BJ (cell line): ENCODE data around the gene HEG1. TPM values are rescaled to one million over a fixed set of nuclear protein-coding genes. Genes with fewer than 3 reads are reported as not detected.

ENCODE experiments used
- CTCF ChIA-PET: fragments of 350-600 bp; formaldehyde crosslinking; extraction: SDS; loops from one replicate; lab custom pipeline; 2021; ENCODE audit warnings: antibody characterized with exemption, inconsistent platforms; lab: Yijun Ruan, JAX
- POLR2A ChIA-PET: fragments of 300-600 bp; sonication (Branson Sonifier 250); formaldehyde crosslinking; extraction: SDS; loops from one replicate; lab custom pipeline; 2021; ENCODE audit warnings: antibody characterized with exemption; lab: Charles Lee
- DNase-seq: peaks from one replicate; pipeline ENCODE4 v3.0.0-alpha.2; 2011; ENCODE audit warnings: low read depth
- H3K27me3 ChIP-seq: 2 replicates; pipeline ENCODE4 v1.6.0; 2011; ENCODE audit warnings: low read length; ENCODE audit not compliant: control insufficient read depth, insufficient read depth
- H3K36me3 ChIP-seq: 2 replicates; pipeline ENCODE4 v1.5.1; 2011; ENCODE audit warnings: low read length; ENCODE audit not compliant: control insufficient read depth, insufficient read depth
- H3K4me3 ChIP-seq: 2 replicates; pipeline ENCODE4 v1.5.1; 2011; ENCODE audit warnings: low read depth, mild to moderate bottlenecking, control low read depth, low read length
- CTCF ChIP-seq: IDR thresholded peaks from 2 replicates; pipeline ENCODE4 v1.5.1; 2011; ENCODE audit warnings: low read depth, mild to moderate bottlenecking, control low read depth, inconsistent platforms, low read length, moderate library complexity; ENCODE audit not compliant: insufficient read depth
- polyA plus RNA-seq: library from polyadenylated mRNA; depleted of rRNA; stranded (reverse); fragments of >200 nt; gene quantifications from 2 replicates; pipeline ENCODE4 v1.2.3, GENCODE V29; 2011

The HEG1 gene
- polyA plus RNA-seq, 1 experiment = 94.7 TPM

GRCh38 chr3:124969963-124970722 lies 85.7 kb downstream of the HEG1 start:
- no peak for DNase-seq
- no peak overlapping the region for H3K4me3 ChIP-seq
- POLR2A ChIA-PET = no interaction called here
- CTCF ChIA-PET = no interaction called here
- peaks cover 33% of the 10 kb centered on the region for H3K36me3 ChIP-seq
- TF ChIP-seq CTCF = no peak
- H3K27me3 ChIP-seq = no peaks in the 10 kb centered on the region

- Histone ChIP-seq H3K36me3 (peaks cover 30% of the 10 kb centered on the region), H3K4me3 (no peak overlapping the region), H3K27me3 (no peaks in the 10 kb centered on the region)
- CTCF ChIA-PET = no interaction called here
- no peak for DNase-seq
- POLR2A ChIA-PET = no interaction called here
- TF ChIP-seq CTCF = no peak
These were observed 86.6 kb downstream of the HEG1 start for GRCh38 chr3:124969190-124969589.

- no peak for DNase-seq
- no peak for TF ChIP-seq CTCF
- H3K27me3 ChIP-seq = no peaks in the 10 kb centered on the region
- H3K36me3 ChIP-seq = peaks cover 22% of the 10 kb centered on the region
- POLR2A ChIA-PET = no interaction called here
- CTCF ChIA-PET = no interaction called here
- no peak overlapping the region for H3K4me3 ChIP-seq
These were observed 87.8 kb downstream of the HEG1 start for GRCh38 chr3:124967964-124968363.

GRCh38 chr3:124966521-124967445 lies 89.0 kb downstream of the HEG1 start:
- TF ChIP-seq CTCF = no peak
- H3K36me3 ChIP-seq = peaks cover 20% of the 10 kb centered on the region
- ChIA-PET POLR2A (no interaction called here), CTCF (interaction anchor here (0.6 to 0.8 kb wide), 3 partner anchors 27 to 799 kb away, joined by 3 to 4 read pairs (median 4); no protein-coding TSS in a partner anchor)
- no peak overlapping the region for H3K4me3 ChIP-seq
- DNase-seq = no peak
- H3K27me3 ChIP-seq = no peaks in the 10 kb centered on the region

- POLR2A ChIA-PET = no interaction called here
- CTCF ChIA-PET = no interaction called here
- no peaks in the 10 kb centered on the region for H3K27me3 ChIP-seq
- DNase-seq = no peak
- no peak overlapping the region for H3K4me3 ChIP-seq
- peaks cover 15% of the 10 kb centered on the region for H3K36me3 ChIP-seq
- TF ChIP-seq CTCF = no peak
These were observed 90.4 kb downstream of the HEG1 start for GRCh38 chr3:124965413-124965812.
